Epithelial cell of prostate (primary cell): ENCODE results near the gene PDLIM7.
"Not testable (repeated sequence)": the region's sequence is repeated elsewhere in the genome, so short reads cannot be mapped to it uniquely, and the experiment has no call there.

Experiments used
- DNase-seq: peaks from one replicate; pipeline ENCODE4 v3.0.0-alpha.2; 2011; ENCODE audit warnings: low read depth, low spot score
- H3K27ac ChIP-seq: fragments of 450-650 bp; 2 replicates; pipeline ENCODE4 v1.5.1; 2017; ENCODE audit warnings: mild to moderate bottlenecking

PDLIM7 gene

GRCh38 chr5:177497292-177498012 is at the start of gene PDLIM7:
Gene PDLIM7, minus strand, starts transcription at chr5:177497604. Its CDS starts 1,092 bp downstream, at chr5:177496512.
- DNase-seq, result peak; percentile 75
- peak within 1 kb of the TSS; percentile 90 for H3K27ac ChIP-seq

GRCh38 chr5:177546258-177546741 is 48.9 kb upstream of the PDLIM7 start:
- H3K27ac ChIP-seq, result peak overlapping the region; percentile 94
- DNase-seq, result peak; percentile 93

- DNase-seq, result no peak
- peak overlapping the region; percentile 94 for H3K27ac ChIP-seq
These were observed 48.3 kb upstream of the PDLIM7 start for GRCh38 chr5:177545487-177546257.

- DNase-seq, result no peak
- H3K27ac ChIP-seq, result no peak overlapping the region
These were observed 45.5 kb upstream of the PDLIM7 start for GRCh38 chr5:177542816-177543465.

- H3K27ac ChIP-seq, result peak overlapping the region; percentile 57
- DNase-seq, result peak; percentile 88
These were observed 43.0 kb upstream of the PDLIM7 start for GRCh38 chr5:177540438-177540837.

GRCh38 chr5:177539411-177539810 is 42.0 kb upstream of the PDLIM7 start:
- H3K27ac ChIP-seq, result peak overlapping the region; percentile 57
- DNase-seq, result no peak

GRCh38 chr5:177538876-177539275 is 41.5 kb upstream of the PDLIM7 start:
- no peak for DNase-seq
- peak overlapping the region; percentile 57 for H3K27ac ChIP-seq

GRCh38 chr5:177537389-177538361 is 40.3 kb upstream of the PDLIM7 start:
- H3K27ac ChIP-seq, result peak overlapping the region; percentile 57
- no peak for DNase-seq

GRCh38 chr5:177536386-177536785 is 39.0 kb upstream of the PDLIM7 start:
- DNase-seq, result no peak
- no peak overlapping the region for H3K27ac ChIP-seq

- no peak overlapping the region for H3K27ac ChIP-seq
- no peak for DNase-seq
These were observed 37.7 kb upstream of the PDLIM7 start for GRCh38 chr5:177535125-177535524.

GRCh38 chr5:177534433-177534832 is 37.0 kb upstream of the PDLIM7 start:
- H3K27ac ChIP-seq, DNase-seq: not testable (repeated sequence)

GRCh38 chr5:177531209-177531940 is 34.0 kb upstream of the PDLIM7 start:
- DNase-seq, result no peak
- H3K27ac ChIP-seq, result peak overlapping the region; percentile 20

GRCh38 chr5:177530638-177531037 is 33.2 kb upstream of the PDLIM7 start:
- H3K27ac ChIP-seq, result peak overlapping the region; percentile 20
- DNase-seq, result no peak

GRCh38 chr5:177529247-177530203 is 32.1 kb upstream of the PDLIM7 start:
- H3K27ac ChIP-seq, result no peak overlapping the region
- DNase-seq, result no peak

- DNase-seq, result no peak
- H3K27ac ChIP-seq, result no peak overlapping the region
These were observed 31.2 kb upstream of the PDLIM7 start for GRCh38 chr5:177528631-177529030.

- no peak overlapping the region for H3K27ac ChIP-seq
- DNase-seq, result no peak
These were observed 30.2 kb upstream of the PDLIM7 start for GRCh38 chr5:177527595-177527994.

GRCh38 chr5:177526791-177527190 is 29.4 kb upstream of the PDLIM7 start:
- H3K27ac ChIP-seq, result no peak overlapping the region
- no peak for DNase-seq

- DNase-seq, result no peak
- H3K27ac ChIP-seq, result no peak overlapping the region
These were observed 28.8 kb upstream of the PDLIM7 start for GRCh38 chr5:177526191-177526590.
